22Rv1 (cell line): ENCODE measurements around the gene AP5S1.

Source experiments
- H3K27ac ChIP-seq: fragments of 450-650 bp; 2 replicates; pipeline ENCODE4 v1.5.1; 2017
- ZFX ChIP-seq: fragments of 450-650 bp; IDR thresholded peaks from 2 replicates; pipeline ENCODE4 v1.6.1; 2017; ENCODE audit warnings: antibody characterized with exemption, borderline replicate concordance
- TF ChIP-seq, protein P1 (sequence below): fragments of 450-650 bp; IDR thresholded peaks from 2 replicates; pipeline ENCODE4 v1.5.1; 2017; ENCODE audit warnings: mild to moderate bottlenecking

Gene AP5S1

DNA sequence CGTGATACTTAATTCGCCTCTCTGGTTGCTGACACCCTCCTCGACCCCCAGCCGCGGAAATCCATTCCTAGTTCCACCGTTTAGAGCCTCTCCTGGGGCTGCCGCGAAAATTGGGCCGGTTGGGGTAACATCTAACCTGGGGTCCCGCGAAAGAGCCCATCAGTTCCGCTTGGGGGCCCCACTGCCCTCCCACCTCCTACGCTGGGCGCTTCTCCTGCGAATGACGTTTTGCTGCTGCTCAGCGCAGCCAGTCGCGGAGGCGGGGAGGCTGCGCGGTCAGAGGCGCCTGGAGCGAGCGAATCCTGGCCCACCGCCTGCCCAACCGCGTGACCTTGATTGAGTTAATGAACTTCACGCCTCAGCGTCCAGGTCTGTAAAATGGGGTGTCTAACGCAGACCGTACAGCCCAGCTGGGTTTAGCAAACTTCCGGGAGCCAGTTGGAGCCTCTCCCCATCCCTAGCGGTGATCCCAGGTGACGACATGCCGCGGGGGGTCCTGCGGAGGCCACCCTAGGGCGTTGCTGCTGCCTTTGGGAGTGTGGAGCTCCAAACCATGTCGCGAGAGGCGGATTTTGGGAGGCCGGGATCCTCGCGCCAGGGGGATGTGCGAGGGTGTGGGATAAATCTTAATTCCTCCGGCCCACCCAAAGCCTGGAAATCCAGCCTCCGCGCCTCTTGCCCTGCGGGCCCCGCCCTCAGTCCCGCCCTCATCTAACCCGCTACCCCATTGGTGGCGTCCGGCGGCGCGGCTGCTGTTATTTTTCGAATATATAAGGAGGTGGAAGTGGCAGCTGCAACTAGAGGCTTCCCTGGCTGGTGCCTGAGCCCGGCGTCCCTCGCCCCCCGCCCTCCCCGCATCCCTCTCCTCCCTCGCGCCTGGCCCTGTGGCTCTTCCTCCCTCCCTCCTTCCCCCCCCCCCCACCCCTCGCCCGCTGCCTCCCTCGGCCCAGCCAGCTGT lies 24.6 kb upstream of the AP5S1 start, which contains the start of gene CDC25B:
TSS of gene CDC25B (plus strand) at position 800 of the 958 bp plus-strand sequence. CDS start 222 bp downstream, outside the sequence.
- TF ChIP-seq, protein P1, sequence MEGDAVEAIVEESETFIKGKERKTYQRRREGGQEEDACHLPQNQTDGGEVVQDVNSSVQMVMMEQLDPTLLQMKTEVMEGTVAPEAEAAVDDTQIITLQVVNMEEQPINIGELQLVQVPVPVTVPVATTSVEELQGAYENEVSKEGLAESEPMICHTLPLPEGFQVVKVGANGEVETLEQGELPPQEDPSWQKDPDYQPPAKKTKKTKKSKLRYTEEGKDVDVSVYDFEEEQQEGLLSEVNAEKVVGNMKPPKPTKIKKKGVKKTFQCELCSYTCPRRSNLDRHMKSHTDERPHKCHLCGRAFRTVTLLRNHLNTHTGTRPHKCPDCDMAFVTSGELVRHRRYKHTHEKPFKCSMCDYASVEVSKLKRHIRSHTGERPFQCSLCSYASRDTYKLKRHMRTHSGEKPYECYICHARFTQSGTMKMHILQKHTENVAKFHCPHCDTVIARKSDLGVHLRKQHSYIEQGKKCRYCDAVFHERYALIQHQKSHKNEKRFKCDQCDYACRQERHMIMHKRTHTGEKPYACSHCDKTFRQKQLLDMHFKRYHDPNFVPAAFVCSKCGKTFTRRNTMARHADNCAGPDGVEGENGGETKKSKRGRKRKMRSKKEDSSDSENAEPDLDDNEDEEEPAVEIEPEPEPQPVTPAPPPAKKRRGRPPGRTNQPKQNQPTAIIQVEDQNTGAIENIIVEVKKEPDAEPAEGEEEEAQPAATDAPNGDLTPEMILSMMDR = peak; percentile 21
- TF ChIP-seq ZFX = no peak
- H3K27ac ChIP-seq = peak within 1 kb of the TSS; percentile 97

DNA sequence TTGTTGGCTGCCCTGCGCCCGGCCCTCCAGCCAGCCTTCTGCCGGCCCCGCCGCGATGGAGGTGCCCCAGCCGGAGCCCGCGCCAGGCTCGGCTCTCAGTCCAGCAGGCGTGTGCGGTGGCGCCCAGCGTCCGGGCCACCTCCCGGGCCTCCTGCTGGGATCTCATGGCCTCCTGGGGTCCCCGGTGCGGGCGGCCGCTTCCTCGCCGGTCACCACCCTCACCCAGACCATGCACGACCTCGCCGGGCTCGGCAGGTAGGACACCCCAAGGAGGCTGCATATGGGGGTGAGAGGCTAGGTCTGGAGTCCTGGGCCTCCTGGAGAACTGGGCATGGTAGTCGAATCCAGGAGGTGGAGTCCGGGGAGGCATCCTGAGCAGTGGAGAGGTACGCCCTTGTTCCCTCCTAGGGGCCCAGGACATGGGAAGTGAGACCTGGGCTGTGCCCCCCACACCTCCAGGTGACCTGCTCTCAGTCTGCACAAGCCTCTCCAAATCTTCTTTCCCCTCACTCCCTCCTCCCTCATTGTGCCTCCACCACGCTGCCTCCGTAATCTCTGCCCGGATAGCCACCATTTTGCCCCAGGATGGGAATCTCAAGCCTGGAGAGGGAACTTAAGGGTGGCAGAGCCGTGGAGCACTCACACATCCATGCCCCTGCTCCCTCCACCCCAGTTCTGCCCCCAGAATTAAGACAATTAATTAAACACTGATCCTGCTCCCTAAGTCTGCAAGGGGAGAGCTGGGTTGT lies 23.7 kb upstream of the AP5S1 start:
- peak overlapping the region; percentile 97 for H3K27ac ChIP-seq

DNA sequence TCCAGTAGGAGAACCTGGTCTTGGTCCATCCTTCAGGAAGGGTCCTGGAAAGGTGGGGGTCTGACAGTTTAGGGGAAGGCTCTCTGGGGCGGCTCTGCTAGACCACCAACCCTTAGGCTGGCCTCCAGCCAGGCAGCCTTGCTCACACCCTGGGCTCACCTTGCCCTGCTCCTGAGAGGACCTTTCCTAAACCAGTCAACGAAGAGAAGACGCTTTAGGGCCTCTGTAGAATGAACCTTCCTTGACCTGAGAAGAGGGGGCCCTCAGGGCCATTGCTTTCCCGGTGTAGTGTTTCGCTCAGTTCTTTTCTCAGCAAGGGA lies 23.2 kb upstream of the AP5S1 start:
- H3K27ac ChIP-seq = peak overlapping the region; percentile 97

More for the DNA sequence above, 23.7 kb upstream of the AP5S1 start:
- TF ChIP-seq, protein P1 = no peak
- no peak for TF ChIP-seq ZFX

DNA sequence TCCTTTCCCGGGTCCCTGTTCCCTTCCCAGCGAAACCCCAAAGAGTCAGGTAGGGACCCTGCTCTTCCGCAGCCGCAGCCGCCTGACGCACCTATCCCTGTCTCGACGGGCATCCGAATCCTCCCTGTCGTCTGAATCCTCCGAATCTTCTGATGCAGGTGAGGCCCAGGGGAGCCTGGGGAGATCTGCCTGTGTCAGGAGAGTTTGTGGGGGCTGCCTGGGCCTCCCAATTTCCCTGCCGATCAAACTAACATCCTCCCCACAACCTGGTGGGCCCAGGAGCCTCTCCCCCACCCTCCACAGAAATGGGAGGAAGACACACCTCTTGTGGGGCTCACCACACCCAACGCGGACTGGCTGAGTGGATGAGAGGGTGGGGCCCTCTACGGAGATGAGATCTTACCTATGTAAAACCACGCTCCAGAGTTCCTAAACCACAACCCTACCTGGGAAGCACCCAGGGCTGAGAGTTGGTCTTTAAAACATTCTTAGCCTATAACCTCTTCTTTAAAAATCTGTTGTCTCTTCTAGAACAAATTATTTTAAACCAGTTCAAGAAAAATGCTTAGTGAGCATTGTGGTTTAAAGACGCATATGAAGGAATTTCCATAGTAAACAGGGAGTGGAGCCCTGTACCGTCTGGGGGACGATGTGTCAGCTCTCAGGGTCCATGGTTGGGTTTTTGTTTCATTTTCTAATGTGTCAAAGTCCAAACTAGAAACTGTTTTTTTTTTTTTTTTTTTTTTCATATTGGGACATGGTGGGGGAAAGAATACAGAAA lies 22.6 kb upstream of the AP5S1 start:
- peak overlapping the region; percentile 97 for H3K27ac ChIP-seq
- TF ChIP-seq, protein P1 = no peak
- no peak for TF ChIP-seq ZFX

More for the DNA sequence above, 23.2 kb upstream of the AP5S1 start:
- TF ChIP-seq, protein P1 = no peak
- no peak for TF ChIP-seq ZFX

DNA sequence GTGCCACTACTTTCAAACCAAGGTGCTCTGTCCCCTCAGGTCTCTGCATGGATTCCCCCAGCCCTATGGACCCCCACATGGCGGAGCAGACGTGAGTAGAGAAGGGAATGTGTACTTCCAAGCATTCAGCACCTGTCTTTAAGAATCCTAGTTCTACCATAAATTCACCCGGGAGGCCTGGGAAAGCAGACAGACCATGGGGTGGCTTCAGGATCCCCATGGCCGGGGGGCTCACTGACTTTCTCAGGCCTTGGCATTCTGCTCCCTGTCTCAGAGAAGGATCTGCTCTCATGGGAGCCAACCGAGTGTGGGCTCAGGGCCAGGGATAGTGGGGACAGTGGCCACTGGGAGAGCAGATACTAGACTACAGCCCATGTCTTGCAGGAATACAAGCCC lies 22.0 kb upstream of the AP5S1 start:
- no peak for TF ChIP-seq ZFX
- TF ChIP-seq, protein P1 = no peak
- peak overlapping the region; percentile 97 for H3K27ac ChIP-seq

DNA sequence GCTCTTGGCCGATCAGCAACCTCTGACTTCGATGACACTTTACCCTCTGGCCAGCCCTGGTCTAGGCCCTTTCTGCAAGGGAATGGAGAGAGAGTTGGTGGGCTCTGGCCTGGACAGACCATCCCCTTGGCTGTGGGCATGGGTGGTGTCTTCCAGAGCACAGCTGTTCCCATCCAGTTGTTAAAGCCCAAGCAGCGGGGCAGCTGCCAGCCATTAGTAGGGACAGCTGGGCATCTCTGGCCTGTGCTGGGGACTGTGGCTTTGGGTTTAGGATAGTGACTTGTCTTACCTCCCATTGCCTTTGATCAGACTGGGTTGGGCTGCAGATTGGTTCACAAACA lies 21.5 kb upstream of the AP5S1 start:
- H3K27ac ChIP-seq = peak overlapping the region; percentile 97; the same call in 1 of the 2 replicates
- TF ChIP-seq, protein P1 = no peak
- no peak for TF ChIP-seq ZFX
